GDM1 (cell line): Measurements from ENCODE around the gene CLDND1.

ENCODE experiments used
- DNase-seq: peaks from one replicate; lab custom pipeline; 2025; lab: John Stamatoyannopoulos, UW

CLDND1 gene

GRCh38 chr3:98514948-98515347, 7.8 kb downstream of the CLDND1 start:
- no peak for DNase-seq

GRCh38 chr3:98513736-98514135, 9.0 kb downstream of the CLDND1 start:
- no peak for DNase-seq

- no peak for DNase-seq
These were observed 9.6 kb downstream of the CLDND1 start for GRCh38 chr3:98513091-98513511.

- DNase-seq: no peak
These were observed 10.1 kb downstream of the CLDND1 start for GRCh38 chr3:98512576-98512975.

GRCh38 chr3:98508582-98508981, 14.1 kb downstream of the CLDND1 start:
- no peak for DNase-seq

GRCh38 chr3:98504539-98504938, 18.2 kb downstream of the CLDND1 start:
- DNase-seq: no peak

GRCh38 chr3:98501863-98502576, 20.7 kb downstream of the CLDND1 start:
- no peak for DNase-seq

- no peak for DNase-seq
These were observed 21.4 kb downstream of the CLDND1 start for GRCh38 chr3:98501270-98501669.

- DNase-seq: no peak
These were observed 22.7 kb downstream of the CLDND1 start for GRCh38 chr3:98500019-98500418.

- no peak for DNase-seq
These were observed 25.3 kb downstream of the CLDND1 start, which contains the start of gene OR5K2 for GRCh38 chr3:98497381-98497780. TSS of gene OR5K2 (plus strand) at chr3:98497681. CDS start at chr3:98497681, 0 bp downstream.

GRCh38 chr3:98483626-98484025, 39.1 kb downstream of the CLDND1 start:
- no peak for DNase-seq

GRCh38 chr3:98482717-98483482, 39.8 kb downstream of the CLDND1 start:
- no peak for DNase-seq
